Measurements from ENCODE around the gene ZC3H18.

DNA sequence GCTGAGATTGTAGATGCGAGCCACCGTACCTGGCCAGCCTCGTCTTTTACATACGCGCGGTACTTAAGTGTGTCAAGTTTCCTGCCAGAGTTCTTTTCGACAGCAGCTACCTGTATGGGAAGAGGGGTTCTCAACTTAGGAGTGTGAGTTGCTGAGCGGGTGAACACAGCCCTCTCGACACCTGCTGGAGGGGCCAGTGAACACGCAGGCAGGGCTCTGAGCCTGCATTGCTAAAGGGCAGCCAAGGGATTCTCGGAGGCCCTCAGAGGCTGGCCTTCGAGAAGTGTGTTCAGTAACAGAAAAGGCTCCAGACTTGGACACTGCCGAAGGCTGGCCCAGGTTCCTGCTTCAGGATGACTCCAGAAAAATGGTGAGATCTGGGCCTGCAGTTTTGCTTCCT, 6.1 kb downstream of the ZC3H18 start:
- TF ChIP-seq EZH2 (IDR thresholded peaks at IDR 0.05) = no peak
- no peak for TF ChIP-seq POLR2AphosphoS5 (IDR thresholded peaks at IDR 0.05; ENCODE audit: borderline replicate concordance, low read depth, low read length)
